ENCODE measurements around the gene FYB1. TPM values are rescaled to one million over a fixed set of nuclear protein-coding genes. Genes with fewer than 3 reads are reported as not detected.
A peak's percentile ranks its signal among the peaks of the same experiment; 100 is the strongest.

The FYB1 gene
- total RNA-seq, 1 donor from 2014 or later = 45.0 TPM

GRCh38 chr5:39157701-39158100 is 61.7 kb downstream of the FYB1 start:
- TF ChIP-seq CTCF (IDR thresholded peaks at IDR 0.05) = no peak
- intact Hi-C loops (cut with DNase I) = no loop called here

GRCh38 chr5:39156082-39156481 is 63.3 kb downstream of the FYB1 start:
- no peak for ATAC-seq
- Histone ChIP-seq H3K9me3 (no peaks in the 10 kb centered on the region), H3K4me3 (no peak overlapping the region), H3K27ac (no peak overlapping the region), H3K27me3 (no peaks in the 10 kb centered on the region), H3K36me3 (no peaks in the 10 kb centered on the region), H3K4me1 (peaks cover 4% of the 10 kb centered on the region)
- DNase-seq = no peak
- TF ChIP-seq CTCF (IDR thresholded peaks at IDR 0.05) = no peak
- intact Hi-C loops (cut with DNase I) = no loop called here

More at GRCh38 chr5:39157701-39158100, 61.7 kb downstream of the FYB1 start:
- ATAC-seq = peak; percentile 47
- Histone ChIP-seq H3K27ac (no peak overlapping the region), H3K9me3 (no peaks in the 10 kb centered on the region), H3K4me1 (peaks cover 4% of the 10 kb centered on the region), H3K27me3 (no peaks in the 10 kb centered on the region), H3K36me3 (no peaks in the 10 kb centered on the region), H3K4me3 (no peak overlapping the region)
- DNase-seq = no peak

- Histone ChIP-seq H3K27me3 (no peaks in the 10 kb centered on the region), H3K4me1 (no peaks in the 10 kb centered on the region), H3K4me3 (no peak overlapping the region), H3K9me3 (no peaks in the 10 kb centered on the region), H3K36me3 (no peaks in the 10 kb centered on the region), H3K27ac (no peak overlapping the region)
- intact Hi-C loops (cut with DNase I) = no loop called here
- ATAC-seq (no peak), DNase-seq (no peak)
- no peak for TF ChIP-seq CTCF (IDR thresholded peaks at IDR 0.05)
Observed at GRCh38 chr5:39151745-39152144, 67.6 kb downstream of the FYB1 start.

GRCh38 chr5:39149966-39150365 is 69.4 kb downstream of the FYB1 start:
- intact Hi-C loops (cut with DNase I) = no loop called here
- no peak overlapping the region for H3K4me3 ChIP-seq
- no peaks in the 10 kb centered on the region for H3K36me3 ChIP-seq
- no peaks in the 10 kb centered on the region for H3K27me3 ChIP-seq
- no peak for TF ChIP-seq CTCF (IDR thresholded peaks at IDR 0.05)
- no peaks in the 10 kb centered on the region for H3K9me3 ChIP-seq
- ATAC-seq (no peak), DNase-seq (no peak)
- H3K4me1 ChIP-seq = no peaks in the 10 kb centered on the region
- H3K27ac ChIP-seq = no peak overlapping the region

- H3K36me3 ChIP-seq = no peaks in the 10 kb centered on the region
- no peaks in the 10 kb centered on the region for H3K27me3 ChIP-seq
- intact Hi-C loops (cut with DNase I) = no loop called here
- TF ChIP-seq CTCF (IDR thresholded peaks at IDR 0.05) = peak; percentile 37
- DNase-seq (no peak), ATAC-seq (no peak)
- H3K9me3 ChIP-seq = no peaks in the 10 kb centered on the region
- no peaks in the 10 kb centered on the region for H3K4me1 ChIP-seq
- H3K4me3 ChIP-seq = no peak overlapping the region
- H3K27ac ChIP-seq = no peak overlapping the region
Observed at GRCh38 chr5:39148983-39149534, 70.3 kb downstream of the FYB1 start.
